Measurements from ENCODE around the gene H2AZ2.
"Not testable (repeated sequence)": the region's sequence is repeated elsewhere in the genome, so short reads cannot be mapped to it uniquely, and the experiment has no call there.

The H2AZ2 gene

DNA sequence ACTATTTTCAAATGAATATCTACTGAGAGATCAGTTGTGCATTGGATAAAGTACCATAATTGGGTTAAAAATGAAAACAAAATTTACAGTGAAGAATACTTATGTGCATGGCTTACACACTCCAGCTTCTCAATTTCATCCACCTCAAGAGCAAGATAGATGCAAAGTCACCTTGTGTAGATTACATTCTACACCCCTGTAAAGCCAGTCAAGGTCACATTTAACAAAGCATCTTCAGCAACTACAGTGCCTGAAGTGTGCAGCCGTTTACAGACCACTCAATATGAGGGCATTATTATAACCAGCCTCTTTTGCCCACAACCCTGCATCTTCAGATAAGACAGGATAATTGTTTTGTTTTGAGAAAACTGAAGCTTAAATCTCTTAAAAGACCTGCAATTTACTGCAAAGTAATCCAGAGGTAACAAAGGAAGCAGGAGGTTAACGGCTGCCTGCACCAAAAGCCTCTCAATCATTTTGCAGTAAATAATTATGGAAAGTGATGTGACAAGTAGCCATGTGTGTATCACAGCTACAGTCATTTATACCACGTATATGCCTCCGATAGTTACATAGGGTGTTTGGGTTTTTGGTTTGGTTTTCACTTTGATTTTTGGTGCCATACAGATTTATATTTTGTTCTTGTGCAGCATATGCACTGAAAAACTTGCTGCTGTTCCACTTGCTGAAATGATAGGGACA lies 32.6 kb upstream of the H2AZ2 start:
- Histone ChIP-seq H3K27ac (replicated peaks) (no peak overlapping the region), H3K4me3 (replicated peaks; ENCODE audit: insufficient read depth, low read length) (peak overlapping the region; percentile 77), H3K27me3 (ENCODE audit: insufficient read depth, poor library complexity, severe bottlenecking) (no peaks in the 10 kb centered on the region)
- no peak for TF ChIP-seq GABPA (IDR thresholded peaks at IDR 0.05; ENCODE audit: low read depth)
- no peak for TF ChIP-seq SPI1 (IDR thresholded peaks at IDR 0.05; ENCODE audit: borderline replicate concordance, low read depth)
- TF ChIP-seq, protein P1, sequence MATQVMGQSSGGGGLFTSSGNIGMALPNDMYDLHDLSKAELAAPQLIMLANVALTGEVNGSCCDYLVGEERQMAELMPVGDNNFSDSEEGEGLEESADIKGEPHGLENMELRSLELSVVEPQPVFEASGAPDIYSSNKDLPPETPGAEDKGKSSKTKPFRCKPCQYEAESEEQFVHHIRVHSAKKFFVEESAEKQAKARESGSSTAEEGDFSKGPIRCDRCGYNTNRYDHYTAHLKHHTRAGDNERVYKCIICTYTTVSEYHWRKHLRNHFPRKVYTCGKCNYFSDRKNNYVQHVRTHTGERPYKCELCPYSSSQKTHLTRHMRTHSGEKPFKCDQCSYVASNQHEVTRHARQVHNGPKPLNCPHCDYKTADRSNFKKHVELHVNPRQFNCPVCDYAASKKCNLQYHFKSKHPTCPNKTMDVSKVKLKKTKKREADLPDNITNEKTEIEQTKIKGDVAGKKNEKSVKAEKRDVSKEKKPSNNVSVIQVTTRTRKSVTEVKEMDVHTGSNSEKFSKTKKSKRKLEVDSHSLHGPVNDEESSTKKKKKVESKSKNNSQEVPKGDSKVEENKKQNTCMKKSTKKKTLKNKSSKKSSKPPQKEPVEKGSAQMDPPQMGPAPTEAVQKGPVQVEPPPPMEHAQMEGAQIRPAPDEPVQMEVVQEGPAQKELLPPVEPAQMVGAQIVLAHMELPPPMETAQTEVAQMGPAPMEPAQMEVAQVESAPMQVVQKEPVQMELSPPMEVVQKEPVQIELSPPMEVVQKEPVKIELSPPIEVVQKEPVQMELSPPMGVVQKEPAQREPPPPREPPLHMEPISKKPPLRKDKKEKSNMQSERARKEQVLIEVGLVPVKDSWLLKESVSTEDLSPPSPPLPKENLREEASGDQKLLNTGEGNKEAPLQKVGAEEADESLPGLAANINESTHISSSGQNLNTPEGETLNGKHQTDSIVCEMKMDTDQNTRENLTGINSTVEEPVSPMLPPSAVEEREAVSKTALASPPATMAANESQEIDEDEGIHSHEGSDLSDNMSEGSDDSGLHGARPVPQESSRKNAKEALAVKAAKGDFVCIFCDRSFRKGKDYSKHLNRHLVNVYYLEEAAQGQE (IDR thresholded peaks at IDR 0.05; ENCODE audit: insufficient replicate concordance, low read depth): no peak
- TF ChIP-seq POLR2AphosphoS5 (IDR thresholded peaks at IDR 0.05; ENCODE audit: low read depth): no peak
- TF ChIP-seq CTCF (IDR thresholded peaks at IDR 0.05; ENCODE audit: insufficient read depth, low read length): no peak
- DNase-seq (ENCODE audit: low read depth in 1 of 2, low spot score in 1 of 2): no peak

DNA sequence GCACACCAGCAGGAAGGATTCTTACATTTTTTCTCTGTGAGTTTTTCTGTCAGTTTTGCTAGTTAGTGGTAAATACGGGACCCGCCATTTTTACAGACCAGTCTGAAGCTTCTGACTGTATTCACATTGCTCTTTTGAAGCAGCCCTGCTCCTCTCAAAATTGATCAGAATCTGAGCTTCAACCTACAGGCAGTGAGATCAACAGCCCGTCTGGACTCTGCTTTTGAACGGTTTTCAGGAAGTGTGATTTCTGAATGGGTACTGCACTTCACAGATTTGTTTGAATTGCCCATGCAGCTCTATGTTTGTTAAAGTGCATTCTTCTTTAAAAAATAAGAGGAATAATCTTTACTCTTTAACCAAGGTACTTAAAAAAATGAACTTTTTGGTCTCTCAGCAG lies 28.5 kb upstream of the H2AZ2 start:
- no peak overlapping the region for H3K4me3 ChIP-seq (replicated peaks; ENCODE audit: insufficient read depth, low read length)
- H3K27ac ChIP-seq (replicated peaks): no peak overlapping the region
- no peaks in the 10 kb centered on the region for H3K27me3 ChIP-seq (ENCODE audit: insufficient read depth, poor library complexity, severe bottlenecking)
- DNase-seq (ENCODE audit: low read depth in 1 of 2, low spot score in 1 of 2): no peak
- TF ChIP-seq SPI1 (IDR thresholded peaks at IDR 0.05; ENCODE audit: borderline replicate concordance, low read depth) (peak; percentile 20; the same call in 1 of the 2 replicates), GABPA (IDR thresholded peaks at IDR 0.05; ENCODE audit: low read depth) (no peak)

DNA sequence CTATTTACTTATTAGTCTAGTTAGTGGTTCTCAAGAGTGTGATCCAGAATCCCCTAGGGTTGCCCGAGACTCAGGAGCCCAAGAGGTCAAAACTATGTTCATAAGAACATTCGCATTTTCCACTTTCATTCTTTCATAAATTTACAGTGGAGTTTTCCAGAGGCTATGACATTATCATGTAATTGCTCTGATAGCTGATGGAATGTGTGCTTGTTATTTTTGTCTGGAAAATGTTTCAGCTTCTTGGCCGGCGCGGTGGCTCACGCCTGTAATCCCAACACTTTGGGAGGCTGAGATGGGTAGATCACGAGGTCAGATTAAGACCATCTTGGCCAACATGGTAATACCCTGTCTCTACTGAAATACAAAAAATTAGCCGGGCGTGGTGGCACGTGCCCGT lies 27.4 kb upstream of the H2AZ2 start:
- no peak for DNase-seq (ENCODE audit: low read depth in 1 of 2, low spot score in 1 of 2)
- H3K4me3 ChIP-seq (replicated peaks; ENCODE audit: insufficient read depth, low read length): no peak overlapping the region
- no peak overlapping the region for H3K27ac ChIP-seq (replicated peaks)
- no peaks in the 10 kb centered on the region for H3K27me3 ChIP-seq (ENCODE audit: insufficient read depth, poor library complexity, severe bottlenecking)
- TF ChIP-seq, protein P1 (IDR thresholded peaks at IDR 0.05; ENCODE audit: insufficient replicate concordance, low read depth): no peak
- no peak for TF ChIP-seq POLR2AphosphoS5 (IDR thresholded peaks at IDR 0.05; ENCODE audit: low read depth)
- no peak for TF ChIP-seq SPI1 (IDR thresholded peaks at IDR 0.05; ENCODE audit: borderline replicate concordance, low read depth)
- TF ChIP-seq CTCF (IDR thresholded peaks at IDR 0.05; ENCODE audit: insufficient read depth, low read length): no peak
- TF ChIP-seq GABPA (IDR thresholded peaks at IDR 0.05; ENCODE audit: low read depth): no peak

GRCh38 chr7:44872787-44873186 lies 24.9 kb upstream of the H2AZ2 start:
- Histone ChIP-seq H3K27ac (replicated peaks) (no peak overlapping the region), H3K4me3 (replicated peaks; ENCODE audit: insufficient read depth, low read length) (no peak overlapping the region), H3K27me3 (ENCODE audit: insufficient read depth, poor library complexity, severe bottlenecking) (no peaks in the 10 kb centered on the region)
- DNase-seq (ENCODE audit: low read depth in 1 of 2, low spot score in 1 of 2): no peak
- no peak for TF ChIP-seq GABPA (IDR thresholded peaks at IDR 0.05; ENCODE audit: low read depth)
- no peak for TF ChIP-seq POLR2AphosphoS5 (IDR thresholded peaks at IDR 0.05; ENCODE audit: low read depth)
- no peak for TF ChIP-seq SPI1 (IDR thresholded peaks at IDR 0.05; ENCODE audit: borderline replicate concordance, low read depth)
- TF ChIP-seq, protein P1 (IDR thresholded peaks at IDR 0.05; ENCODE audit: insufficient replicate concordance, low read depth): no peak
- no peak for TF ChIP-seq CTCF (IDR thresholded peaks at IDR 0.05; ENCODE audit: insufficient read depth, low read length)

DNA sequence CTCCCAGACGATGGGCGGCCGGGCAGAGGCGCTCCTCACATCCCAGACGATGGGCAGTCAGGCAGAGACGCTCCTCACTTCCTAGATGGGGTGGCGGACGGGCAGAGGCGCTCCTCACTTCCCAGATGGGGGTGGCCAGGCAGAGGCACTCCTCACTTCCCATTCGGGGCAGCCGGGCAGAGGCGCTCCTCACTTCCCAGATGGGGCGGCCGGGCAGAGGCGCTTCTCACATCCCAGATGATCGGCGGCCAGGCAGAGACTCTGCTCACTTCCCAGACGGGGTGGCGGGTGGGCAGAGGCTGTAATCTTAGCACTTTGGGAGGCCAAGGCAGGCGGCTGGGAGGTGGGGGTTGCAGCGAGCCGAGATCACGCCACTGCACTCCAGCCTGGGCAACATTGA lies 24.0 kb upstream of the H2AZ2 start:
- DNase-seq (ENCODE audit: low read depth in 1 of 2, low spot score in 1 of 2); H3K27ac ChIP-seq (replicated peaks); H3K4me3 ChIP-seq (replicated peaks; ENCODE audit: insufficient read depth, low read length); H3K27me3 ChIP-seq (ENCODE audit: insufficient read depth, poor library complexity, severe bottlenecking): not testable (repeated sequence)

DNA sequence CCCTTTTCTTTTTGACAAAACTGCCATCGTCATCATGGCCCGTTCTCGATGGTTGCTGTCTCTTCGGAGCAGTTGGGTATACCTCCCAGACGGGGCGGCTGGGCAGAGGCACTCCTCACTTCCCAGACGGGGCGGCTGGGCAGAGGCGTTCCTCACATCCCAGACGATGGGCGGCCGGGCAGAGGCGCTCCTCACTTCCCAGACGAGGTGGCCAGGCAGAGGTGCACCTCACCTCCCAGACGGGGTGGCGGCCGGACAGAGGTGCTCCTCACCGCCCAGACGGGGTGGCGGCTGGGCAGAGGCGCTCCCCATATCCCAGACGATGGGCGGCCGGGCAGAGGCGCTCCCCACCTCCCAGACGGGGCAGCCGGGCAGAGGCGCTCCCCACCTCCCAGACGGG lies 22.9 kb upstream of the H2AZ2 start:
- DNase-seq (ENCODE audit: low read depth in 1 of 2, low spot score in 1 of 2); H3K4me3 ChIP-seq (replicated peaks; ENCODE audit: insufficient read depth, low read length); H3K27me3 ChIP-seq (ENCODE audit: insufficient read depth, poor library complexity, severe bottlenecking); H3K27ac ChIP-seq (replicated peaks): not testable (repeated sequence)

Measured in HL-60 (cell line).